Esophagus muscularis mucosa (tissue), 4 donors: Measurements from ENCODE around the gene PRKD2. TPM values are rescaled to one million over a fixed set of nuclear protein-coding genes. Genes with fewer than 3 reads are reported as not detected.

Experiments
- DNase-seq: peaks from one replicate; pipeline ENCODE4 v3.0.0-alpha.2; 2017; ENCODE audit errors: extremely low spot score
- H3K27ac ChIP-seq, 4 donors: fragments of 200-600 bp; sonication (generic); replicated peaks in 1 of 4; 1 replicate in 3 of 4; 2 replicates in 1 of 4; pipeline ENCODE4 v1.5.1; 2016 to 2019; ENCODE audit warnings: mild to moderate bottlenecking in 1 of 4
- H3K27me3 ChIP-seq, 4 donors: fragments of 200-600 bp; sonication (generic); one replicate each; pipeline versions ENCODE4 v1.5.1 to v1.6.0; 2016 to 2019
- H3K36me3 ChIP-seq, 4 donors: fragments of 200-600 bp; sonication (generic); one replicate each; pipeline ENCODE4 v1.5.1; 2016 to 2019
- H3K4me1 ChIP-seq, 4 donors: fragments of 200-600 bp; sonication (generic); one replicate each; pipeline ENCODE4 v1.5.1; 2016 to 2019
- H3K4me3 ChIP-seq, 4 donors: fragments of 200-600 bp; sonication (generic); 1 replicate in 2 of 4; 2 replicates in 2 of 4; pipeline ENCODE4 v1.5.1; 2016 to 2019; ENCODE audit warnings: mild to moderate bottlenecking in 4 of 4, moderate library complexity in 1 of 4
- H3K9me3 ChIP-seq, 4 donors: fragments of 200-600 bp; sonication (generic); 1 replicate in 3 of 4; 2 replicates in 1 of 4; pipeline ENCODE4 v1.5.1; 2016 to 2019
- EP300 ChIP-seq: sonication (generic); formaldehyde crosslinking; IDR thresholded peaks from one replicate; pipeline ENCODE4 v1.6.1; 2017; ENCODE audit warnings: antibody characterized with exemption
- POLR2A ChIP-seq: fragments of 450-650 bp; IDR thresholded peaks from one replicate; pipeline ENCODE4 v1.6.1; 2017; ENCODE audit warnings: antibody characterized with exemption, moderate library complexity, mild to moderate bottlenecking, low read depth
- POLR2AphosphoS5 ChIP-seq, 2 donors: sonication (generic); formaldehyde crosslinking; IDR thresholded peaks; one replicate each; pipeline ENCODE4 v1.6.1; 2017; ENCODE audit warnings: antibody characterized with exemption in 2 of 2
- WGBS: methylation state at CpG from one replicate; pipeline ENCODE4 v1.1.5; 2018; 5-methylcytosine and 5-hydroxymethylcytosine counted together
- intact Hi-C: fragments of 100-400 bp; cut with DNase I; formaldehyde crosslinking; loops from one replicate; pipeline ENCODE4 v1.15.1; 2023
- total RNA-seq, 4 donors: library from RNA; depleted of rRNA; stranded (reverse); fragments of >200 nt; gene quantifications; one replicate each; pipeline versions ENCODE4 v1.1.0 to v1.2.1, GENCODE V29; 2016
- TF ChIP-seq, protein P1 (sequence below), 3 experiments: fragments of 200-600 bp in 2 of 3; fragments of 450-650 bp in 1 of 3; sonication (generic) in 2 of 3; IDR thresholded peaks; one replicate each; pipeline ENCODE4 v1.5.1; 2017 to 2019; ENCODE audit warnings: antibody characterized with exemption in 3 of 3, mild to moderate bottlenecking in 2 of 3, moderate library complexity in 1 of 3

Gene PRKD2
- total RNA-seq, 4 donors from 2014 or later, result 12.8 to 33.3 (median 22.4) TPM

DNA sequence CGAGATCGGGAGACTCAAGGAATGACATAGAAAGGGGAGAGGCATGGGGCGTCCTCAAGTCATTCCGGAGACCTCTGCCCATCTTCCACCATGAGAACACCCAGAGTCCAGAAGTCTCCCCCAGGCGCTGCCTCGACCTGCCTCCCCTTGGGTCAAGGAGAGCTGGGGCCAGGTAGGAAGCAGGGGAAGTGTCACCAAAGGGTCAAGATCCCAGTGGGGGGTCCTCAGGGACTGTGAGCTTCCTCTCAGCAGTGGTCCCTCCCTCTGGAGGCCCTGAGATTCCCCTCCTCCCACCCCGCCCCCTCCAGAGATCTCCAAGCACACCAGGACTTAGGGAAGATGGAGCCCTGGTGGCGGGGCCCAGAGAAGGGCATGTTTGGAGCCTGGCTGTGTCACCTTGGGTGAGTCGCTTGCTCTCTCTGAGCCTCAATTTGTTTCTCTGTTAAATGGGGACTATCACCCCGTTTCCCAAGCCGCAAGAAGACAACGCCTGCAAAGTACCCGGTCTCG, 56.9 kb downstream of the PRKD2 start:
- peak overlapping the region; percentile 93 to 97 (median 94) for H3K27ac ChIP-seq
- H3K36me3 ChIP-seq, result no peaks in the 10 kb centered on the region
- TF ChIP-seq EP300 (no peak), POLR2A (no peak), POLR2AphosphoS5 (IDR thresholded peaks at IDR 0.05) (no peak)
- TF ChIP-seq, protein P1, sequence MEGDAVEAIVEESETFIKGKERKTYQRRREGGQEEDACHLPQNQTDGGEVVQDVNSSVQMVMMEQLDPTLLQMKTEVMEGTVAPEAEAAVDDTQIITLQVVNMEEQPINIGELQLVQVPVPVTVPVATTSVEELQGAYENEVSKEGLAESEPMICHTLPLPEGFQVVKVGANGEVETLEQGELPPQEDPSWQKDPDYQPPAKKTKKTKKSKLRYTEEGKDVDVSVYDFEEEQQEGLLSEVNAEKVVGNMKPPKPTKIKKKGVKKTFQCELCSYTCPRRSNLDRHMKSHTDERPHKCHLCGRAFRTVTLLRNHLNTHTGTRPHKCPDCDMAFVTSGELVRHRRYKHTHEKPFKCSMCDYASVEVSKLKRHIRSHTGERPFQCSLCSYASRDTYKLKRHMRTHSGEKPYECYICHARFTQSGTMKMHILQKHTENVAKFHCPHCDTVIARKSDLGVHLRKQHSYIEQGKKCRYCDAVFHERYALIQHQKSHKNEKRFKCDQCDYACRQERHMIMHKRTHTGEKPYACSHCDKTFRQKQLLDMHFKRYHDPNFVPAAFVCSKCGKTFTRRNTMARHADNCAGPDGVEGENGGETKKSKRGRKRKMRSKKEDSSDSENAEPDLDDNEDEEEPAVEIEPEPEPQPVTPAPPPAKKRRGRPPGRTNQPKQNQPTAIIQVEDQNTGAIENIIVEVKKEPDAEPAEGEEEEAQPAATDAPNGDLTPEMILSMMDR (IDR thresholded peaks at IDR 0.05), result no peak
- intact Hi-C loops, result loop anchor here (10.0 kb wide), 1 partner anchor 125 kb away; no protein-coding TSS in a partner anchor
- H3K4me3 ChIP-seq, result peak overlapping the region; percentile 74 to 94 (median 80)
- peaks cover 20 to 64% (median 53%) of the 10 kb centered on the region in 4 donors for H3K4me1 ChIP-seq
- DNase-seq, result no peak
- WGBS, result under 1% methylated on average over 12 of the region's 14 CpGs
- H3K9me3 ChIP-seq, result no peaks in the 10 kb centered on the region
- peaks cover 0 to 9% (median 0%) of the 10 kb centered on the region in 4 donors for H3K27me3 ChIP-seq

DNA sequence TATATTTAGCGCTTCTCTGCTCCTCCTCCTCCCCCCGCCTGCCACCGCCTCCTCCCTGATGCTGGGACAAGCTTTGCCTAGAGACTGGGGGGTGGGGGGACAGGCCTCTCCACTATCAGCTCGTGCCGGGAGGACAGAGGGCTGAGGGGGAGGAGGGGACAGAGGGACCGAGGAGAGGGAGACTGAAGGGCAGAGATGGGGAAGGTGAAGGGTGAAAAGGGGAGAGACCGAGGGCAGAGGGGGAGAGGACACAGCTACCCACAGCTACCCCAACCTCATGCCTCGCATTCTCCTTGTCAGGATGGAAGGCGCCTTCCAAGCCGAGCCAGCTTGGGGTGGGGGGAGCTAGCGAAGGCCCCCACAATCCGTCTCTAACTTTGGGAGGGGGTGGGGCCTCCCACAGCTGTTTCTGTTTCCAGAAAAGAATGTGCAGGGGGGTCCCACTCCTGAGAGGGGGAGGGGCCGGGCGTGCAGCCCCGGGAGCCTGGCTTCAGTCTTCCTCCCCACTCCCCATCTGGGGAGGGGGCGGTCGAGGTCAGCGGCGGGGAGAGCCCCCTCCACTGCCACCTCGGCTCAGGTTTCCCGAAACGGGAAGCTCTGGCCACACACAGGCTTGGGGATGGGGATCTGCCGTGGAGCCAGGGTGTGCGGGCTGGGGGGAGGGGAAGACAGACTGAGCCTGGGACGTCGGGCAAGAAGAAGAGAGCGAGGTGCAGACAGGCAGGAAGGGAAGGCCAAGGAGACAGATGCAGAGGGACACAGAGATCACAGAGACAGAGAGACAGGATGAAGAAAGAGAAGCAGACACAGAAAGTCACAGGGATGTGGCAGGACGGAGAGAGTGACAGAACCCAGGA, 57.5 kb downstream of the PRKD2 start:
- H3K9me3 ChIP-seq, result no peaks in the 10 kb centered on the region
- no peaks in the 10 kb centered on the region for H3K36me3 ChIP-seq
- H3K4me3 ChIP-seq, result peak overlapping the region; percentile 74 to 94 (median 80)
- intact Hi-C loops, result loop anchor here (10.0 kb wide), 1 partner anchor 125 kb away; no protein-coding TSS in a partner anchor
- no peak for DNase-seq
- WGBS, result 7% methylated on average over 18 of the region's 28 CpGs
- TF ChIP-seq POLR2AphosphoS5 (IDR thresholded peaks at IDR 0.05), result peak in 1 of 2 donors; percentile 55
- TF ChIP-seq, protein P1 (IDR thresholded peaks at IDR 0.05), result no peak
- peak overlapping the region; percentile 93 to 97 (median 94) for H3K27ac ChIP-seq
- peaks cover 20 to 71% (median 60%) of the 10 kb centered on the region in 4 donors for H3K4me1 ChIP-seq
- peaks cover 0 to 9% (median 0%) of the 10 kb centered on the region in 4 donors for H3K27me3 ChIP-seq

DNA sequence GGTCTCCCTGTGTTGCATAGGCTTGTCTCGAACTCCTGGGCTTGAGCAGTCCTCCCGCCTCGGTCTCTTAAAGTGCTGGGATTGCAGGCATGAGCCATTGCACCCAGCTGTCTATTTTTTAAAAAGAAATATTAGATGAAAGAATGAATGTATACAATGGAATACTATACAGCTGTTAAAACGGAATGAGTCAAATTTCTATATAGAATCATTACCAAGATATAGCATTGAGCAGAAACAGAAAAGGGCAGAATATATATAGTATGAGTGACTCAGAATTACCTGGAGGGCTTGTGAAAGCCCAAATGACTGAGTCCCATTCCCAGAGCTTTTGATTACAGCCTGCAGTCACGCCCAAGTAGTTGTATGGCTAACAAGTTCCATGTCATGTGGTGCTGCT, 60.4 kb downstream of the PRKD2 start:
- H3K4me1 ChIP-seq, result peaks cover 16 to 84% (median 74%) of the 10 kb centered on the region in 4 donors
- peaks cover 0 to 13% (median 6%) of the 10 kb centered on the region in 4 donors for H3K36me3 ChIP-seq
- intact Hi-C loops, result no loop called here
- H3K9me3 ChIP-seq, result no peaks in the 10 kb centered on the region
- TF ChIP-seq POLR2AphosphoS5 (IDR thresholded peaks at IDR 0.05) (no peak), EP300 (no peak)
- peak overlapping the region; percentile 40 to 97 (median 82) for H3K27ac ChIP-seq
- 91% methylated on average over 5 of the region's 5 CpGs for WGBS
- H3K27me3 ChIP-seq, result peaks cover 0 to 9% (median 0%) of the 10 kb centered on the region in 4 donors
- DNase-seq, result no peak
- H3K4me3 ChIP-seq, result no peak overlapping the region

DNA sequence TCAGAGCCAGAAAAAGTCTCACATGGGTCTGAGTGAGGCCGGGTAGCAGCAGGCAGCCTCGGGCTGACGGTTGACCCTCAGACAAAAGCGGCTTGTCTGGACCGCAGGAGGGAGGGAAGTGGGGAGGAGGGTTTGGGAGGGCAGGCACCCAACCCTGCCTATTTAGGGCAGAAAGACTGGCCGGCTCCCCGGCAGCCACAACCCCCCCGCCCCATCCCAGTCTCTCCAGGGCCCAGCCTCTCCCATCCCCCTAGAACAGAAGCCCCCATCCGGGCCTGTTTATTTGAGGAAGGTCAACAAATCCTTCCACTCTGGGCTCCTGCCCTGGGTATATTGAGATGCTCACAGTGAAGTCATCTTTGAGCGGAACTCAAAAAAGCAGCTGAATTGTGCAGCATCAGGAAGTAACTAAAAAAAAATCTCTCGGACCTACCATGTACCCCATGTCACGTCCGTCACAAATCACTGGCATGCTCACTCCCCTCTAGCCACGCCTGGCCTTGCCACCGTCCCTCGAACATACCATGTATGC, 62.2 kb downstream of the PRKD2 start:
- H3K4me3 ChIP-seq, result peak overlapping the region; percentile 17 to 26 (median 19)
- DNase-seq, result no peak
- peak overlapping the region; percentile 79 to 97 (median 82) for H3K27ac ChIP-seq
- H3K9me3 ChIP-seq, result no peaks in the 10 kb centered on the region
- H3K4me1 ChIP-seq, result peaks cover 5 to 70% (median 61%) of the 10 kb centered on the region in 4 donors
- TF ChIP-seq POLR2AphosphoS5 (IDR thresholded peaks at IDR 0.05), result peak in 1 of 2 donors; percentile 42
- no peak for TF ChIP-seq POLR2A
- TF ChIP-seq, protein P1 (IDR thresholded peaks at IDR 0.05), result no peak
- TF ChIP-seq EP300, result no peak
- intact Hi-C loops, result no loop called here
- peaks cover 0 to 17% (median 8%) of the 10 kb centered on the region in 4 donors for H3K36me3 ChIP-seq
- H3K27me3 ChIP-seq, result peaks cover 0 to 9% (median 0%) of the 10 kb centered on the region in 4 donors
- 36% methylated on average over 15 of the region's 16 CpGs for WGBS

DNA sequence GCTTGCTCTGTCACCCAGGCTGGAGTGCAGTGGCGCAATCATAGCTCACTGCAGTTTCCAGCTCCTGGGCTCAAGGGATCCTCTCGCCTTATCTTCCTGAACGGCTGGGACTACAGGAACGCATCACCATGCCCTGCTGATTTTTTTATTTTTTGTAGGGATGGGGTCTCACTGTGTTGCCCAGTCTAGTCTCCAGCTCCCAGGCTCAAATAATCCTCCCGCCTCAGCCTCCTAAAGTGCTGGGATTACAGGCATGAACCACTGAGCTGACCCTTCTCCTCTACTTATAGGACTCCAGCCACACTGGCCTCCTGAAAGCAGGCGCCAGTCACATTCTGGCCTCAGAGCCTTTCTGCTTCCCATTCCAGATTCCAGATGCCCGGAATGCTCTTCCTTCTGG, 66.5 kb downstream of the PRKD2 start:
- 88% methylated on average over 7 of the region's 7 CpGs for WGBS
- Histone ChIP-seq H3K27ac (peak overlapping the region in 1 of 4 donors; percentile 33), H3K4me1 (peaks cover 0 to 60% (median 42%) of the 10 kb centered on the region in 4 donors), H3K27me3 (peaks cover 0 to 10% (median 0%) of the 10 kb centered on the region in 4 donors), H3K36me3 (peaks cover 0 to 29% (median 12%) of the 10 kb centered on the region in 4 donors), H3K9me3 (no peaks in the 10 kb centered on the region), H3K4me3 (no peak overlapping the region)
- DNase-seq, result no peak
- intact Hi-C loops, result no loop called here
- TF ChIP-seq EP300, result no peak
- TF ChIP-seq POLR2AphosphoS5 (IDR thresholded peaks at IDR 0.05), result no peak
- no peak for TF ChIP-seq POLR2A
- TF ChIP-seq, protein P1 (IDR thresholded peaks at IDR 0.05), result no peak
